WTC11 (cell line): Measurements from ENCODE around the gene RPL13A. TPM values are rescaled to one million over a fixed set of nuclear protein-coding genes. Genes with fewer than 3 reads are reported as not detected.

ENCODE experiments used
- ATAC-seq: fragments of 200-7000 bp; cut with Tn5 transposase; 2 replicates; pipeline ENCODE4 v1.10.0; 2021; ENCODE audit warnings: mild to moderate bottlenecking, moderate library complexity
- CTCF ChIA-PET: fragments of 300-600 bp; sonication (Branson Sonifier 250); formaldehyde crosslinking; loops from one replicate; lab custom pipeline; 2021; ENCODE audit warnings: antibody characterized with exemption; lab: Charles Lee
- POLR2A ChIA-PET: fragments of 350-600 bp; sonication (Branson Sonifier 250); formaldehyde crosslinking; loops from one replicate; lab custom pipeline; 2021; ENCODE audit warnings: antibody characterized with exemption; lab: Charles Lee
- DNase-seq: peaks from one replicate; pipeline ENCODE4 v3.0.0; 2021; ENCODE audit warnings: low spot score
- H3K27ac Mint-ChIP-seq: 2 replicates; pipeline ENCODE4 v1.8.0; 2021; ENCODE audit warnings: mixed read lengths
- H3K27me3 Mint-ChIP-seq: 2 replicates; pipeline ENCODE4 v1.8.0; 2021; ENCODE audit warnings: low read depth, mild to moderate bottlenecking, moderate library complexity, mixed read lengths
- H3K36me3 Mint-ChIP-seq: 2 replicates; pipeline ENCODE4 v1.8.0; 2021; ENCODE audit warnings: mixed read lengths
- H3K4me1 Mint-ChIP-seq: 2 replicates; pipeline ENCODE4 v1.8.0; 2022; ENCODE audit warnings: mixed read lengths
- H3K4me3 Mint-ChIP-seq: 2 replicates; pipeline ENCODE4 v1.8.0; 2021; ENCODE audit warnings: mild to moderate bottlenecking, moderate library complexity, mixed read lengths
- H3K9me3 Mint-ChIP-seq: 2 replicates; pipeline ENCODE4 v1.8.0; 2021; ENCODE audit warnings: mixed read lengths
- CTCF ChIP-seq: fragments of 200-600 bp; IDR thresholded peaks from 2 replicates; pipeline ENCODE4 v1.8.0; 2022; ENCODE audit warnings: antibody characterized with exemption
- E2F1 ChIP-seq: sonication (generic); formaldehyde crosslinking; IDR thresholded peaks from 2 replicates; pipeline ENCODE4 v1.8.0; 2022; ENCODE audit warnings: mild to moderate bottlenecking, missing genetic modification reagents
- EMX1 ChIP-seq: fragments of 250-450 bp; sonication (Bioruptor Pico); IDR thresholded peaks from 2 replicates; pipeline ENCODE4 v1.8.0; 2021; ENCODE audit warnings: mild to moderate bottlenecking
- ESRRA ChIP-seq: sonication (generic); formaldehyde crosslinking; IDR thresholded peaks from 2 replicates; pipeline ENCODE4 v1.8.1; 2022; ENCODE audit warnings: mild to moderate bottlenecking, missing genetic modification reagents, borderline replicate concordance
- FOXP4 ChIP-seq: sonication (generic); formaldehyde crosslinking; IDR thresholded peaks from 2 replicates; pipeline ENCODE4 v1.8.0; 2022; ENCODE audit warnings: mild to moderate bottlenecking, missing genetic modification reagents
- HMGXB4 ChIP-seq: sonication (generic); formaldehyde crosslinking; IDR thresholded peaks from 2 replicates; pipeline ENCODE4 v1.8.1; 2023; ENCODE audit warnings: mild to moderate bottlenecking, moderate library complexity, missing genetic modification reagents
- JUN ChIP-seq: sonication (generic); formaldehyde crosslinking; IDR thresholded peaks from 2 replicates; pipeline ENCODE4 v1.8.0; 2023; ENCODE audit warnings: mild to moderate bottlenecking, missing genetic modification reagents
- NFATC4 ChIP-seq: fragments of 250-450 bp; sonication (Bioruptor Pico); IDR thresholded peaks from 2 replicates; pipeline ENCODE4 v1.9.0; 2021; ENCODE audit warnings: mild to moderate bottlenecking
- NFYB ChIP-seq: sonication (generic); formaldehyde crosslinking; conservative IDR thresholded peaks from 2 replicates; pipeline ENCODE4 v1.8.0; 2022; ENCODE audit warnings: low read depth, missing genetic modification reagents
- NR2C2 ChIP-seq: sonication (generic); formaldehyde crosslinking; IDR thresholded peaks from 2 replicates; pipeline ENCODE4 v1.8.0; 2022; ENCODE audit warnings: mild to moderate bottlenecking, missing genetic modification reagents
- PRRX2 ChIP-seq: fragments of 250-450 bp; sonication (Bioruptor Pico); IDR thresholded peaks from 2 replicates; pipeline ENCODE4 v1.8.0; 2021; ENCODE audit warnings: mild to moderate bottlenecking
- RELA ChIP-seq: sonication (generic); formaldehyde crosslinking; IDR thresholded peaks from 2 replicates; pipeline ENCODE4 v1.8.1; 2022; ENCODE audit warnings: missing genetic modification reagents, mild to moderate bottlenecking, borderline replicate concordance
- RORB ChIP-seq: fragments of 250-450 bp; sonication (Bioruptor Pico); IDR thresholded peaks from 2 replicates; pipeline ENCODE4 v1.9.0; 2021; ENCODE audit warnings: mild to moderate bottlenecking
- ZNF263 ChIP-seq: sonication (generic); formaldehyde crosslinking; IDR thresholded peaks from 2 replicates; pipeline ENCODE4 v1.8.1; 2022; ENCODE audit warnings: low read depth, mild to moderate bottlenecking, moderate library complexity, missing genetic modification reagents
- ZNF317 ChIP-seq: sonication (generic); formaldehyde crosslinking; IDR thresholded peaks from 2 replicates; pipeline ENCODE4 v1.8.1; 2023; ENCODE audit warnings: low read depth, mild to moderate bottlenecking, moderate library complexity, missing genetic modification reagents, borderline replicate concordance
- total RNA-seq: library from RNA; stranded (reverse); gene quantifications from 3 replicates; pipeline ENCODE4 v1.2.3, GENCODE V29; 2021
- TF ChIP-seq, protein P1 (sequence below): sonication (generic); formaldehyde crosslinking; IDR thresholded peaks from 2 replicates; pipeline ENCODE4 v1.8.1; 2022; ENCODE audit warnings: low read depth, missing genetic modification reagents, borderline replicate concordance
- TF ChIP-seq, protein P2 (sequence below): sonication (generic); formaldehyde crosslinking; IDR thresholded peaks from 2 replicates; pipeline ENCODE4 v1.8.1; 2022; ENCODE audit warnings: mild to moderate bottlenecking, moderate library complexity, missing genetic modification reagents
- TF ChIP-seq, protein P3 (sequence below): sonication (generic); formaldehyde crosslinking; IDR thresholded peaks from 2 replicates; pipeline ENCODE4 v1.8.1; 2022; ENCODE audit warnings: low read depth, mild to moderate bottlenecking, moderate library complexity, missing genetic modification reagents, borderline replicate concordance
- TF ChIP-seq, protein P4 (sequence below): sonication (generic); formaldehyde crosslinking; IDR thresholded peaks from 2 replicates; pipeline ENCODE4 v1.8.1; 2023; ENCODE audit warnings: mild to moderate bottlenecking, missing genetic modification reagents
- TF ChIP-seq, protein P5 (sequence below): sonication (generic); formaldehyde crosslinking; IDR thresholded peaks from 2 replicates; pipeline ENCODE4 v1.8.0; 2023; ENCODE audit warnings: mild to moderate bottlenecking, missing genetic modification reagents

Gene RPL13A
- total RNA-seq, 1 experiment from 2014 or later: 3,861 TPM

DNA sequence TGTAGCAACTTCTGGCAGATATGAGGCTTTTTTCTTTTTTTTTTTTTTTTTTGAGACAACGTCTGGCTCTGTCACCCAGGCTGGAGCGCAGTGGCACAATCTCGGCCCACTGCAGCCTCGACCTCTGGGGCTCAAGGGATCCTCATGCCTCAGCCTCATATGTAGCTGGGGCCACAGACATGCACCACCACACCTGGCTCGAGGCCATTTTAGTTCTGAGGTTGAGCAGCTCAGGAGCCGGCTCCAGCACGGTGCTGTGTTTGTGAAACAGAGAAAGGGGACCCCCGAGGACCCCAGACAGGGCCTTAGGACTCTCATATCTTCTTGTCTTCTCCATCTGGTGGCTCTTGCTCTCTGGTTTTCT, 16.8 kb upstream of the RPL13A start:
- CTCF ChIA-PET: interaction anchor here (0.6 to 2.0 kb wide), 4 partner anchors 14 to 79 kb away, joined by 3 to 6 read pairs (median 3); partner anchors contain the start of gene ALDH16A1
- TF ChIP-seq RELA (CRISPR knock-in tag) (no peak), ZNF263 (CRISPR knock-in tag) (no peak)
- H3K4me3 Mint-ChIP-seq: no peak overlapping the region
- H3K36me3 Mint-ChIP-seq: peaks cover 2% of the 10 kb centered on the region; the same call in 1 of the 2 replicates
- H3K9me3 Mint-ChIP-seq: no peaks in the 10 kb centered on the region
- H3K27me3 Mint-ChIP-seq: peaks cover 12% of the 10 kb centered on the region
- H3K4me1 Mint-ChIP-seq: peaks cover 7% of the 10 kb centered on the region
- no peak overlapping the region for H3K27ac Mint-ChIP-seq
- POLR2A ChIA-PET: no interaction called here
- DNase-seq (no peak), ATAC-seq (no peak)

DNA sequence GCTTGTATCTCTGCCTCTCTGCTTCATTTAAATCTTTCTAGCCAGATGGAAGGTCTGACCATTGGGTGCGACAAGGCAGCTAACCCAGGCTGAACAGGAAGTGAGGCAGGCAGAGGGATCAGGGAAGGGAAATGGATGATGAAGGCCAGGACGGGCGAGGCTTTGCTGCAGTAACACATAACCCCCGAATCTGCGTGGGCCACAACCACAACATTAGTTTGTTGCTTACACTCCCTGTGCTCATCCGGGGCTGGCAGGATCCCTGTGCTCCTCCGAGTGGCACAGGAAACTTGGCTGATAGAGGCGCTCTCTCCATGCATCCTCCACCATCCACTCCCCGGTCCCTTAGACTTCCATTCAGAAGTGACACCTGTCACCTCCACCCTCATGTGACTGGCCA, 14.5 kb upstream of the RPL13A start:
- H3K9me3 Mint-ChIP-seq: no peaks in the 10 kb centered on the region
- ATAC-seq: no peak
- no peak for TF ChIP-seq NFYB
- TF ChIP-seq EMX1 (CRISPR knock-in tag): no peak
- TF ChIP-seq JUN: no peak
- TF ChIP-seq, protein P1, sequence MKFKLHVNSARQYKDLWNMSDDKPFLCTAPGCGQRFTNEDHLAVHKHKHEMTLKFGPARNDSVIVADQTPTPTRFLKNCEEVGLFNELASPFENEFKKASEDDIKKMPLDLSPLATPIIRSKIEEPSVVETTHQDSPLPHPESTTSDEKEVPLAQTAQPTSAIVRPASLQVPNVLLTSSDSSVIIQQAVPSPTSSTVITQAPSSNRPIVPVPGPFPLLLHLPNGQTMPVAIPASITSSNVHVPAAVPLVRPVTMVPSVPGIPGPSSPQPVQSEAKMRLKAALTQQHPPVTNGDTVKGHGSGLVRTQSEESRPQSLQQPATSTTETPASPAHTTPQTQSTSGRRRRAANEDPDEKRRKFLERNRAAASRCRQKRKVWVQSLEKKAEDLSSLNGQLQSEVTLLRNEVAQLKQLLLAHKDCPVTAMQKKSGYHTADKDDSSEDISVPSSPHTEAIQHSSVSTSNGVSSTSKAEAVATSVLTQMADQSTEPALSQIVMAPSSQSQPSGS: no peak
- no peak for TF ChIP-seq RORB (CRISPR knock-in tag)
- TF ChIP-seq, protein P2, sequence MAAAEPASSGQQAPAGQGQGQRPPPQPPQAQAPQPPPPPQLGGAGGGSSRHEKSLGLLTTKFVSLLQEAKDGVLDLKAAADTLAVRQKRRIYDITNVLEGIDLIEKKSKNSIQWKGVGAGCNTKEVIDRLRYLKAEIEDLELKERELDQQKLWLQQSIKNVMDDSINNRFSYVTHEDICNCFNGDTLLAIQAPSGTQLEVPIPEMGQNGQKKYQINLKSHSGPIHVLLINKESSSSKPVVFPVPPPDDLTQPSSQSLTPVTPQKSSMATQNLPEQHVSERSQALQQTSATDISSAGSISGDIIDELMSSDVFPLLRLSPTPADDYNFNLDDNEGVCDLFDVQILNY: no peak
- TF ChIP-seq, protein P3, sequence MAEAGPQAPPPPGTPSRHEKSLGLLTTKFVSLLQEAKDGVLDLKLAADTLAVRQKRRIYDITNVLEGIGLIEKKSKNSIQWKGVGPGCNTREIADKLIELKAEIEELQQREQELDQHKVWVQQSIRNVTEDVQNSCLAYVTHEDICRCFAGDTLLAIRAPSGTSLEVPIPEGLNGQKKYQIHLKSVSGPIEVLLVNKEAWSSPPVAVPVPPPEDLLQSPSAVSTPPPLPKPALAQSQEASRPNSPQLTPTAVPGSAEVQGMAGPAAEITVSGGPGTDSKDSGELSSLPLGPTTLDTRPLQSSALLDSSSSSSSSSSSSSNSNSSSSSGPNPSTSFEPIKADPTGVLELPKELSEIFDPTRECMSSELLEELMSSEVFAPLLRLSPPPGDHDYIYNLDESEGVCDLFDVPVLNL (CRISPR knock-in tag): no peak
- TF ChIP-seq NR2C2 (CRISPR knock-in tag): no peak
- TF ChIP-seq CTCF: no peak
- TF ChIP-seq, protein P4, sequence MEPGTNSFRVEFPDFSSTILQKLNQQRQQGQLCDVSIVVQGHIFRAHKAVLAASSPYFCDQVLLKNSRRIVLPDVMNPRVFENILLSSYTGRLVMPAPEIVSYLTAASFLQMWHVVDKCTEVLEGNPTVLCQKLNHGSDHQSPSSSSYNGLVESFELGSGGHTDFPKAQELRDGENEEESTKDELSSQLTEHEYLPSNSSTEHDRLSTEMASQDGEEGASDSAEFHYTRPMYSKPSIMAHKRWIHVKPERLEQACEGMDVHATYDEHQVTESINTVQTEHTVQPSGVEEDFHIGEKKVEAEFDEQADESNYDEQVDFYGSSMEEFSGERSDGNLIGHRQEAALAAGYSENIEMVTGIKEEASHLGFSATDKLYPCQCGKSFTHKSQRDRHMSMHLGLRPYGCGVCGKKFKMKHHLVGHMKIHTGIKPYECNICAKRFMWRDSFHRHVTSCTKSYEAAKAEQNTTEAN (CRISPR knock-in tag): no peak
- no peak for TF ChIP-seq ZNF317 (CRISPR knock-in tag)
- TF ChIP-seq HMGXB4 (CRISPR knock-in tag): no peak
- no peak for TF ChIP-seq NFATC4 (CRISPR knock-in tag)
- TF ChIP-seq E2F1 (CRISPR knock-in tag): no peak
- no peak for TF ChIP-seq ESRRA (CRISPR knock-in tag)
- no peak for TF ChIP-seq FOXP4 (CRISPR knock-in tag)
- TF ChIP-seq PRRX2 (CRISPR knock-in tag): no peak
- TF ChIP-seq, protein P5, sequence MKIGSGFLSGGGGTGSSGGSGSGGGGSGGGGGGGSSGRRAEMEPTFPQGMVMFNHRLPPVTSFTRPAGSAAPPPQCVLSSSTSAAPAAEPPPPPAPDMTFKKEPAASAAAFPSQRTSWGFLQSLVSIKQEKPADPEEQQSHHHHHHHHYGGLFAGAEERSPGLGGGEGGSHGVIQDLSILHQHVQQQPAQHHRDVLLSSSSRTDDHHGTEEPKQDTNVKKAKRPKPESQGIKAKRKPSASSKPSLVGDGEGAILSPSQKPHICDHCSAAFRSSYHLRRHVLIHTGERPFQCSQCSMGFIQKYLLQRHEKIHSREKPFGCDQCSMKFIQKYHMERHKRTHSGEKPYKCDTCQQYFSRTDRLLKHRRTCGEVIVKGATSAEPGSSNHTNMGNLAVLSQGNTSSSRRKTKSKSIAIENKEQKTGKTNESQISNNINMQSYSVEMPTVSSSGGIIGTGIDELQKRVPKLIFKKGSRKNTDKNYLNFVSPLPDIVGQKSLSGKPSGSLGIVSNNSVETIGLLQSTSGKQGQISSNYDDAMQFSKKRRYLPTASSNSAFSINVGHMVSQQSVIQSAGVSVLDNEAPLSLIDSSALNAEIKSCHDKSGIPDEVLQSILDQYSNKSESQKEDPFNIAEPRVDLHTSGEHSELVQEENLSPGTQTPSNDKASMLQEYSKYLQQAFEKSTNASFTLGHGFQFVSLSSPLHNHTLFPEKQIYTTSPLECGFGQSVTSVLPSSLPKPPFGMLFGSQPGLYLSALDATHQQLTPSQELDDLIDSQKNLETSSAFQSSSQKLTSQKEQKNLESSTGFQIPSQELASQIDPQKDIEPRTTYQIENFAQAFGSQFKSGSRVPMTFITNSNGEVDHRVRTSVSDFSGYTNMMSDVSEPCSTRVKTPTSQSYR (CRISPR knock-in tag): no peak
- POLR2A ChIA-PET: interaction anchor here (0.5 to 1.0 kb wide), 2 partner anchors 20 to 120 kb away, joined by 3 to 6 read pairs; partner anchors contain the start of gene ALDH16A1
- no peak for DNase-seq
- CTCF ChIA-PET: interaction anchor here (0.7 to 2.5 kb wide), 13 partner anchors 8 to 172 kb away, joined by 3 to 11 read pairs (median 4); partner anchors contain the start of genes ALDH16A1, DKKL1, PIH1D1 and RRAS
- H3K27ac Mint-ChIP-seq: no peak overlapping the region
- peaks cover 17% of the 10 kb centered on the region for H3K27me3 Mint-ChIP-seq
- peaks cover 2% of the 10 kb centered on the region; the same call in 1 of the 2 replicates for H3K36me3 Mint-ChIP-seq
- peaks cover 16% of the 10 kb centered on the region for H3K4me1 Mint-ChIP-seq
- no peak overlapping the region for H3K4me3 Mint-ChIP-seq
